Erythroblast (primary cell): ENCODE measurements around the gene ST6GAL1.

Experiments
- GATA1 ChIP-seq: IDR thresholded peaks from 2 replicates; pipeline ENCODE4 v1.6.1; 2011; ENCODE audit warnings: low read depth, mild to moderate bottlenecking, control low read depth, low read length, moderate library complexity
- POLR2A ChIP-seq: IDR thresholded peaks from 2 replicates; pipeline ENCODE4 v1.6.1; 2011; ENCODE audit warnings: mild to moderate bottlenecking, low read length

DNA sequence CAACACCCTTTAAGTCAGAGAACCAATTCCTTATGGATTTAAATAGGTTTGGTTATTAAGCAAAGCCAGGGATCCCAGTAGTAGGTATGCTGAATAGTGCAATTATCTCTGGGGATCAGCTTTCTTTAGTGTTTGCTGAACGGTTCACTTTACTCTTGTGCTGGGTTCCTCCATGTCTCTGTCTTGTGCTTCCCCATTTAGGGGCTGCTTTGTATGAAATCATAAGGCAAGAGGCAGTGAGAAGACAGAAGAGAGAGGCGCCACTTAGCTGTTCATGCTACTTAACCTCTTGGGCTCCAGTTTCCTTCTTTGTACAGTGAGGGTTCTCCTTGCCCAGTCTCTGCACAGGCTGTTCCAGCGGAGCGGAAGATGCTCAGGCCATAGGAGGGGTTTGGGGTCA lies 3.5 kb downstream of the ST6GAL1 start:
- no peak for TF ChIP-seq GATA1
- TF ChIP-seq POLR2A, result no peak
